Activated CD4-positive, alpha-beta T cell treated with anti-CD3 and anti-CD28 coated beads for 48 hours (primary cell): Measurements from ENCODE around the gene CAMTA1.

Experiments used
- DNase-seq: peaks from one replicate; pipeline ENCODE4 v3.0.0-alpha.2; 2020

The CAMTA1 gene

DNA sequence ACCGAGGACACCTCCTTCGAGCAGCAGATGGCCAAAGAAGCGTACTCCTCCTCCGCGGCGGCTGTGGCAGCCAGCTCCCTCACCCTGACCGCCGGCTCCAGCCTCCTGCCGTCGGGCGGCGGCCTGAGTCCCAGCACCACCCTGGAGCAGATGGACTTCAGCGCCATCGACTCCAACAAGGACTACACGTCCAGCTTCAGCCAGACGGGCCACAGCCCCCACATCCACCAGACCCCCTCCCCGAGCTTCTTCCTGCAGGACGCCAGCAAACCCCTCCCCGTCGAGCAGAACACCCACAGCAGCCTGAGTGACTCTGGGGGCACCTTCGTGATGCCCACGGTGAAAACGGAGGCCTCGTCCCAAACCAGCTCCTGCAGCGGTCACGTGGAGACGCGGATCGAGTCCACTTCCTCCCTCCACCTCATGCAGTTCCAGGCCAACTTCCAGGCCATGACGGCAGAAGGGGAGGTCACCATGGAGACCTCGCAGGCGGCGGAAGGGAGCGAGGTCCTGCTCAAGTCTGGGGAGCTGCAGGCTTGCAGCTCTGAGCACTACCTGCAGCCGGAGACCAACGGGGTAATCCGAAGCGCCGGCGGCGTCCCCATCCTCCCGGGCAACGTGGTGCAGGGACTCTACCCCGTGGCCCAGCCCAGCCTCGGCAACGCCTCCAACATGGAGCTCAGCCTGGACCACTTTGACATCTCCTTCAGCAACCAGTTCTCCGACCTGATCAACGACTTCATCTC lies 879.1 kb downstream of the CAMTA1 start:
- no peak for DNase-seq

DNA sequence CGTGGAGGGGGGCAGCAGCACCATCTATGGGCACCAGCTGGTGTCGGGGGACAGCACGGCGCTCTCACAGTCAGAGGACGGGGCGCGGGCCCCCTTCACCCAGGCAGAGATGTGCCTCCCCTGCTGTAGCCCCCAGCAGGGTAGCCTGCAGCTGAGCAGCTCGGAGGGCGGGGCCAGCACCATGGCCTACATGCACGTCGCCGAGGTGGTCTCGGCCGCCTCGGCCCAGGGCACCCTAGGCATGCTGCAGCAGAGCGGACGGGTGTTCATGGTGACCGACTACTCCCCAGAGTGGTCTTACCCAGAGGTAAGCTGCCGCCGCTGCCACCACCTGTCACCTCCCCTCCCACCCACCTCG lies 879.6 kb downstream of the CAMTA1 start:
- DNase-seq, result no peak

DNA sequence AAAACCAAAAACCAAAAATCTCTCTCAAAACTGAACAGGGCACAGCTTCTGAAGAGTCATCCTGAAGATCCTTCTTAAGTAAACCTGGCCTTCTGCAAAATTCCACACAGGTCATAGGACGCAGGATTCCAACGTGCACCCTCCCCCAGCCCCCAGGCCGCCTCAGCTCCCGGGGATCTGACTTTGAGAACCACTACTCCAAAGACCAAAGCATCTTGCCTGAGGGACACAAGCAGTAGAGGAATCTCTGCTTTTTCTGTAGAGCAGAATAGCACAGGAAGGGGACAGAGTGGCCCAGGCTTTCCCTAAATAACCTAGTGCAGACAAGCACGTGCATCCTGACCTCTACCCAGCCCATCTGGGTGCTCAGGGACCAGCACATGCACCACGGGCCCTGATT lies 881.0 kb downstream of the CAMTA1 start:
- no peak for DNase-seq

DNA sequence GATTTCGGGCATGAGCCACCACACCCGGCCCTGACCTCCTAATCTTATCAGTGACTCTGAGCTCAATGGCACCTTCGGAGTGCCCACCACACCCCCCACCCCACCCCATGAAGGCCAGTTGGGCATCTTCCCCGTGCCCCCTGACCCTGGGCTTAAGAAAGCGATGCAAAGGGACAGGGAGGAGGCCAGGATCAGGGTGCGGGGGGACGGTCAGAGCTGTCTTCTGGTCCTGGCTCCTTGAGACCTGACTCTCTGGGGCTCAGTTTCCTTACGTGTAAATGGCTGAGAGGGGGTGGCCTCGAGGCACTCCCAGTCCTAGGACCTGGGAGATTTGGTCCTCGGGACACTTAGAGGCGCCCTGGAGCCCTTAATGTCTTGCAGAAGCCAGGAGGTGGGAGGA lies 881.9 kb downstream of the CAMTA1 start:
- no peak for DNase-seq

DNA sequence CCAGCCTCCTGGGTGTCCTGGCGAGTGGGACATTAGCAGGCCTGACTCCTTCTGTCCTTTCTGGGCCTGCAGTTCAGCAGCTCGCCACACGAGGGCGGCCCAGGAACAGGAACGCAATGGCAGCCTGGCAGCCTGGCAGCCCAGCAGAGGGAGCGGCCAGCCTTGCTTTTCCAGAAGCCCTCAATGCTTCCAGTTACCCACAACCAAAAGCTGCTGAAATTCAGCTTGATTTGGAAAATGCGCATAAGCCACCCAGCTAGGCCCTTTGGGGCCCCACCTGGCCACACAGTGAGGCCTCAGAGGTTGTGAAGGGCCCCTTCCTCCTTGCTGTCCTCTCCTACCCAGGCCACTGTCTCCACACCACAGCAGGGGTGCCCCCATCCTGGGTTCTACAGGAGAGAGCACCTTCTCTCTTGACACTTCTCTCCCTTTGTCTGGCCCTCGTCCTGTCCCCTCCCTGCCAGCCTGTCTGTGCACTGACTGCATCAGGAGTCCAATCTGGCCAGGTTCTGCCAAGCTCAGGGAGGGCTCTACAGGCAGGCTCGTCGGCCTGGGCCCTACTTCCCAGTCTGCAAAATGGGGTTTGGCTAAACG lies 882.5 kb downstream of the CAMTA1 start:
- DNase-seq, result peak; percentile 90

DNA sequence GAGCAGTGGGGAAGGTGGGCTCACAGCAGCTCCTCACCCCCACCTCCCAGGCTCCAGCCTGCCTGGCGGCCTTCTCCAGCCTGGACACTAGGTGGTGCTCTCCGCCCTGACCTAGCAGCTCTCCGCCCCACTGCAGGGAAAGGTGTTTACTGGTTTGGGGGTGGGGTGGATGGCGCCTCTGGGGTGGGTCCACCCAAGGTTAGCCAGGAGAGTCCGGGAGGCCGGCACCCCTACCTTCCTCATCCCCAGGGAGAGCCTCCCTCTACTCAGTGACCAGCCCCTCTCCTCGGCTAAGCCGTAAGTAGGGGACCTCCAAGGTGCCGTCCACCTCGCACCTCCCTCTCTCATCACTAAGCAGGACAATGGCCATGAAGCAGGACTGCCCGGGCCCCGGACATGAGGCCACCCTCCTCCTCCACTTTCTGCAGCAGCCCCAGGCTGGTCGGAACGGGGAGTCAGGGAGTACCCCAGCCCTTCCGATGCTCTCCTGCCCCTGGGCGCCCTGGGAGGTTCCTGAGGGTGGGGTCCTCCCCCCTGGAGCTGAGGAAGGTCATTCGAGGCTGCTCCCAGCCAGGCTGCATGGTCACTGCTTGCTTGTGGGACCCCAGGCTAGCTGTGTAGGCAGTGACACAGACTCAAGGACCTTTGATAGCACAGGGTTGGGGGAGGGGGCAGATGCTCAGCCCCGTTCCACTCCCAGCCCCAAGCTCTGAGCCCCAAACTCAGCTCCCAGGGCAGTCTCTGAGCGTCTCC lies 884.5 kb downstream of the CAMTA1 start:
- peak; percentile 68 for DNase-seq

DNA sequence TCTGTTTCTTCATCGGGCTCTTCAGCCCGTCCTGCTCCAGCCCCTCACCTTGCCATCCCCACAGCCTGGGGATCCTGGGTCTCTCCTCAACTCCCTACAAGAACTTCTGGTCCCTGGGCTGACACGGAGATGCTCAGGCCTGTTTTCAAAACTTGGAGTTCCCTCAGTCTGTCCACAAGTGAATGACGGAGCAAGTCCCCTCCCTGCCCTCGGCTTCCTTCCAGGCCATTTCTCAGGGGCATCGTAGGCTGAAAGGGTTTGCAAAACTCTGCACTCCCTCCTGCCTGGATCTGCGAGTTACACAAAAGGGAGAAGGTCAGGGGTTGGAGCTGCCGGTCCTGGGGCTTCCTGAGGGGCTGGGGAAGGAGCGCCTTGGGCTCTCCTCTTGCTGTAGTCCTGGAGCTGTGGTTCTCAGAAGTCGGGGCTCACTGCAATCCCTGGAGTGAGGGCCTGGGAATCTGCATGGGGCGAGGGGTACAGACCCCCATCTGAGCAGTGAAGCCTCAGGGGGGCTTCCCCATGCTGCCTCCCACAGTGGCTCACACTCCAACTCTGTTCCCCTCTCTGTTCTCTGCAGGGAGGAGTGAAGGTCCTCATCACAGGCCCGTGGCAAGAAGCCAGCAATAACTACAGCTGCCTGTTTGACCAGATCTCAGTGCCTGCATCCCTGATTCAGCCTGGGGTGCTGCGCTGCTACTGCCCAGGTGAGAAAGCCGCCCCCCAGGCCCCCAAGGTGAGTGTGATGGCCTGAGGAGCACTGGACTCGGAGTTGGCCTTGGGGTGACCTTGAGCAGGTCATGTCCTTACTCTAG lies 885.3 kb downstream of the CAMTA1 start:
- DNase-seq, result no peak

DNA sequence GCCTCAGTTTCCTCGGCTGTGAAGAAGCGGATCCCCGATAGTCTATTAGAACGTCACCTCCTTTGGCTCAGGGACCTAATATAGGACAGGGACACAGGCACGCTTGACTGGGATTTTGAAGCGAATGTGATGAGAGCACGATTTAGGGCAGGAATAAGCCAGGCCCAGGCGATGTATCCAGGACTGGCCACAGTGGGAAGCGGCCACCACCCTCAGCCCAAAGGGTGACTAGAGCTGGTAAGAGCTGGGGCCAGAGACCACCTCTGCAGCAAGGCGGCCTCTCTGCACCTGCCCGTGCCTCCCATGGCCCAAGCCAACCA lies 885.9 kb downstream of the CAMTA1 start:
- DNase-seq, result no peak

DNA sequence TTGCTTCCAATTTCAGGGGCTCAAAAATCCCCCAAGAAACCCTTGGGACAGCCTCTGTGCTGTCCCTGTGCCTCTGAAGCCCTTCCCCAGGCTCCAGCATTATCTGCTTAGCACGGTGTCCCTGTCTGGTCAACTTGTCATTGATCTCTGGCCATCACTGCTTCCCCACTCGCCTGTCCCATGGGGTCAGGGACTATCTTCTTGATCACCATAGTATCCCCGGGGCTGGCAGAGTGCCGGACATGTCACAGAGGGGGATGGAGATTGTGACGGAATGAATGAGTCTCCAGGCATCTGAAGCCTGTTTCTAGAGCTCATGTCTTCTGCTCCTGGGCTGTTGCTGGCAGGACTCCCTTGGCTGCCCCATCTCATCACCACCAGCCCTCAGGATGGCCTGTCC lies 886.4 kb downstream of the CAMTA1 start:
- DNase-seq, result no peak

DNA sequence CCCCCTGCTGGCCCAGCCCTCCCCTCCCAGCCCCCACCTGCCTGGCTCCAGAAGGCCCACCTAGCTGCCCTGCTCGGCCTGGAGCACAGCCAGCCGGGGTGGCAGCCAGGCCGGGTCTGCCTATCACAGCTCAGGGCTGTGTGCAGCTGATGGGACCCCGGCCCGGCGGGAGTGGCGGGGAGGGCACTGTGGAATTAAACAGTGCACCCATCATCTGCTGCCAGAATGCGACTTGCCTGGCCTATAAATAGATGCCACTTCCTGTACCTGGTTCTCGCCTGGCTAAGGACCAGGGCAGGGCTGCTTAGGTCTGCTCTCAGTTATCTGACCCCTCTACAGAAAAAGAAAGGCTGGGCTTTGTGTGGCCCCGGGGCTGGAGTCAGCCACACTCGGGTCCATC lies 887.6 kb downstream of the CAMTA1 start:
- no peak for DNase-seq

DNA sequence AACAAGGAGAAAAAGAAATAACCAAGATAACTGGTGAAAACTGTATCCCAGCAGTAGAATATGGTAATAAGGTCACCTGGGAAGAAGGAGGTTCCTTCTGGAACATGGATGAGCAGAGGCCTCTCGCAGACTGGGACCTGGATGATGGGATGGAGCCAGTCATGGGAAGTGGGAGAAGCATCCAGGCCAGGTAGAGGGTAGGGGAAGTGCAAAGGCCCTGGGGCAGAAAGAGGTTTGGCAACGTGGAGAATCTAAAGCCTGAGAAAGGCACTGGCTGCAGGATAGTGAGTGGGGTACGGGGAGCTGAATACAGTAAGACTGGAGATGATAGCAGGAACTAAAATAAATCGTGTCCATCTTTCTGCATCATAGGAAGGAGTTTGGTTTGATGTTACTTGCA lies 889.7 kb downstream of the CAMTA1 start:
- DNase-seq, result no peak

DNA sequence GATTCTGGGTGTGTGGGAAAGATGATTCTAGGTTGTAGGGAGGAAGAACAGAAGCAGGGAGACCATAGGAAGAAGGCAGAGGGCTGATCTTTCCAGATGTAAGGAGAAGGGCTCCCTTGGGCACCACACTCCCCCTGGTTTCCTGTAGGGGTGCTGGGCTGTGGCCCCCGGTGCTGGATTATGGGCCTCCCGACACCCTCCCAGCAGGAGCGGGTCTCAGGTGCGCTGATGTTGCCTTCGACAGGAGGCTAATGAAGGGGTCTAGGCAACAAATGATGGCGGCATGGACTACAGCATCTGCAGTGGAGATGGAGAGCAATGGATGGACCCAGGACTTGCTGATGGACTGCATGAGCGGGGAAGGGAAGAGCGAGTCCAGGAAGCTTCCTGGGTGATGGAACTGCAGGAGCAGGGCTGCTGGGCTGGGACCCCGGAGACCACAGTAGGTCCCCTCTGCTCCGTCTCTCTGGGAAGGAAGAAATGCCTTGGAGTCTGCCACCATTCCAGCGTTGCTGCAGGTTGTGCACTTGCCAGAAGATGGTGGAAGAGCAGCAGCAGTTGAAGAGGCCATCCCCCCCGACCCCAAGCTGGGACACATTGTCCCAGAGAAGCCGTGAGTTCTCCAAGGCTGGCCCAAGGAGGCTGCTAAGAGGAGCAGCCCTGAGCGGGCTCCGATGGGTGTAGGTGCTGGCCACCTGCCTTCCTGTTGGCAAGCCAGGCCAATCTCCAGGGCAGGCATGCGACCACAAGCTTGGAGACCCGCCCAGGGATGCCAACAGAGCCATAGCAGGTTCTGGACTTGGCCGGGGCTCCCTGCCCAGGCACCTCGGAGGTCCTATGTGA lies 890.4 kb downstream of the CAMTA1 start:
- no peak for DNase-seq

DNA sequence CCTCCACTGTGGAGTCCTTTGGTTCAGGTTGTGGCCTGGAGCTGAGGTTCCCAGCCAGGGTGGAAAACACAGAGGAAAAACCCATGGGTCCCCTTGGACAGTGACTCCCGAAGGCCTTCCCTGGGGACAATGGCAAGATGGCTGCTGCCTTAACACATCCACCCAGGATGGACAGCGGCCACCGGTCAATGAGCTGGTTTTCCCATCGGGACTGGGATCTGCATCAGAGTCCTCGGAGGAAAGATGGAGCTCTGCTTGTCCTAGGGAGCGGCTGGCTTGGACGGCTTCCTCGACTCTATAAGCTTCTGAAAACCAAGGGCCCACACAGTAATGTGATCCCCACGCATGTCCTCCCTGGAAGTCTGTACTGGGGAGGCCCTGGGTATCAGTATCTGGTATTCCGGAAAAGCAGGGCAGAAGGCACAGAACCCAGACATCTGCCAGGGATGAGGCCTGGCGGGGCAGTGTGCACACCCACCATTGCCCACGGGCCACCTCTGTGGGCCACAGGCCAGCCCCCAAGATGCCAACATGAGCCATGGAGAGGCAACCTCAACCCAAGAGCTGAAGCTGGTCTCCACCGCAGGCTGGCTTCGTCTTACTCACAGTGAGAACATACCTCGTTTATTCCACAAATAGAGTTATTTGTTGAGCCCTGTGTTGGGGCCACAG lies 891.2 kb downstream of the CAMTA1 start:
- DNase-seq, result no peak

DNA sequence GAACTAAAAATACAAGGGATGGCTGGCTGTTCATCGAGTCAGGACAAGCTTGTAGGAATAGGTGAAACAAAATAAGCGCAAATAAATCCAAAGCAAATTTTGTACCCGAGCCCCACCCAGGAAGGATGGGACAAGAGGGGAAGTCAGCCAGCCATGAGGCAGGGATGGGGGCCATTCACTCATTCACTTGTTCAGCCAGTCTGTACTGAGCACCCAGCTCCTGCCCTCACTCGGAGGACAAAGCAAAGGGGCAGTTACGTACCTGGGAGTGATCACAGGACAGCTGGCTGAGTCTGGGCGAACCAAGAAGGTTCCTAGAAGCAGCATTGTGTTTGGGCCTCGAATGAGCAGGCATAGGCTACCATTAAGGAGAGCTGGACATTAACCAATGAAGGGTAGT lies 891.9 kb downstream of the CAMTA1 start:
- no peak for DNase-seq

DNA sequence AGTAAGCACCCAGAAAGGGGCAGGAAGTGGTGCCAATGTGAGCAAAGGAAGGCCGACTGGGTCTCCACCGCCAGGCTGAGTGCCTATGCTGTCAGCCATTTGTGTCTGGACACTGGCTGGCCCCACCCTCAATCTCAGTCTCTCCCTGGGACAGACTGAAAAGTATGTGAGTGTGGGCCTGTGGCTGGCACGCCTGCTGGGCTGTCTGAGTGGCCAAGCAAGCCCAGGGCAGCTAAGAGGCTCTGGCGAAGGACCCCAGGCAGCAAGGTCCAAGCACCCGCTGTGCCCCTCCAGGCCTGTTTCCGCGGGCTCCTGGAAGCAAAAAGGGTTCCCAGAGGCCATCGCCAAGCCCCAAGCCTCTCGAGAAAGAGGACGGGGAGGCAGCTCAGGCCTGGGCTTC lies 892.6 kb downstream of the CAMTA1 start:
- DNase-seq, result no peak

DNA sequence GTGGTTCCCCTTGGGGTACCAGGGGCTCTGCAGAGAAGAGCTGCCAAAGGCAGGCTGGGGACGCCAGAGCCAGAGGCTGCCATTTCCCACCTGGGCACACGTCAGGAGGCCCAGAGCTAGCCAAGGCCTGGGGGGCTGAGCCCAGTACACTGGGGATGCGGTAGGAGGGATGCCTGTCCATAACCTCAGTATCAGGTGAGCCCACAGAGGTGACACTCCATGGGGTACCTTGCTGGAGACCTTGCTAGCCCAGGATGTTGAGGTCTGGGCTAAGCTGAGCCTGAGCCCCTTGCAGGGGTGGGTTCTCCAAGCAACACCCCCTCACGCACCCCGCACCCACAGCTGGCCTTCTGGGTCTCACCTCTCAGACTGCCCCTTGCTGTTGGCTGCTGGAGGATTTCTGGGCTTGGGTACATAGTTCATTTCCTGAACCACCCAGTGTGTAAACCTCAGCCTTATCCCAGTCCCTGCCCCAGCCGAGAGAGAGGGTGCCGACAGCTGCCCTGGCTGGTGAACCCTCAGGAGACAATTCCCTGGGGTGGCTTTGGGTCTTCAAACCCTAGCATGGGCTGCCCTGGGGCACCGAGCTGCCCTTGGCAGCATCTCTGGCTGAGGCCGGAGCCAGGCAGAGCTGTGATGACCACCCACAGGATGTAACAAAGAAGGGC lies 893.4 kb downstream of the CAMTA1 start:
- no peak for DNase-seq

DNA sequence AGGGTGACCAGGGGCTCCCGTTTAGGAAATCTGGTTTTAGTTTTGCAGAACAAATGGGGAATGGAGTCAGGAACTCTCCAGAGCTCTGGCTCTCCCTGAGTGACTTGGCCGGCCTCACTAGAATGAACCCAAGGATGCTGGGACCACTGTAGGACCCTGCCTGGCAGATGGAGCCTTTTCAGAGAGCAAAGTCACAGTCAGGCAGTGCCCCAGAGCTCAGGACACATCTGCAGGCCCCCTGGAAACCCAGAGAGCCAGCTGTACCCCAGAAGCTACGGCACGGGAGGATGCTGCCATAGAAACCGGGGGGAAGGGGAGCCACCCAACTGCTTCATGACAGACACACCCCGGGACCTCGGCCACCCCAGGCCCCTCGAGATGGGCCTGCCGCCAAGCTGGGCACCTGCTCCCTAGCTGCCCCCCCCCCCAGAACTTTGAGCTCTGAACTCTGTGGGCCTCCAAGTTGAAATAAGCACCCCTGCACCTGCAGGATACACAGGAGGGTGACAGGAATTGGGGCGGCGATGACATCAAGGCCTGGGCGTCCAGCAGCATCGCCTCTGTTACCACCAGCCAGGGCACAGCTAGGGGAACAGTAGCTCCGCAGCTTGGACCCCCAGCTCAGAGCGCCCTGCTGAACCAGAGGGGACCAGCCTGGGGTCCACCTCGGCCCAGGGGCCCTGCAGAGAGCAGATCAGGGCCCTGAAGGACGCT lies 894.1 kb downstream of the CAMTA1 start:
- no peak for DNase-seq

DNA sequence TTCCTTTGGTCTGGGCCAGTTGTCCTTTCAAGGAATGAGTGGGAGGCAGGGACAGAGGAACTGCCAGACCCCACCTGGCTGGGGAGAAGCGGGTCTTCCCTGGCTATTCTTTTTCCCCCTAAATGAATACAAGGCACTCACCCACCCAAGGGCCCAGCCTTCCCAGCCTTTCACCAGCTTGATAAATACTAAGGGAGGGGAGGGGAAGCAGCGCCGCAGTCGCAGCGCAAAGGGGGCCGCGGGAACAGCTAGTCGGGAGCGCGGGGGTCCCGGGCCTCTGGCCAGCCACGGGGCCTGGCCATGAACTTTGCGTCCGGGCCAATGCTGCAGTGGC lies 894.6 kb downstream of the CAMTA1 start:
- no peak for DNase-seq

DNA sequence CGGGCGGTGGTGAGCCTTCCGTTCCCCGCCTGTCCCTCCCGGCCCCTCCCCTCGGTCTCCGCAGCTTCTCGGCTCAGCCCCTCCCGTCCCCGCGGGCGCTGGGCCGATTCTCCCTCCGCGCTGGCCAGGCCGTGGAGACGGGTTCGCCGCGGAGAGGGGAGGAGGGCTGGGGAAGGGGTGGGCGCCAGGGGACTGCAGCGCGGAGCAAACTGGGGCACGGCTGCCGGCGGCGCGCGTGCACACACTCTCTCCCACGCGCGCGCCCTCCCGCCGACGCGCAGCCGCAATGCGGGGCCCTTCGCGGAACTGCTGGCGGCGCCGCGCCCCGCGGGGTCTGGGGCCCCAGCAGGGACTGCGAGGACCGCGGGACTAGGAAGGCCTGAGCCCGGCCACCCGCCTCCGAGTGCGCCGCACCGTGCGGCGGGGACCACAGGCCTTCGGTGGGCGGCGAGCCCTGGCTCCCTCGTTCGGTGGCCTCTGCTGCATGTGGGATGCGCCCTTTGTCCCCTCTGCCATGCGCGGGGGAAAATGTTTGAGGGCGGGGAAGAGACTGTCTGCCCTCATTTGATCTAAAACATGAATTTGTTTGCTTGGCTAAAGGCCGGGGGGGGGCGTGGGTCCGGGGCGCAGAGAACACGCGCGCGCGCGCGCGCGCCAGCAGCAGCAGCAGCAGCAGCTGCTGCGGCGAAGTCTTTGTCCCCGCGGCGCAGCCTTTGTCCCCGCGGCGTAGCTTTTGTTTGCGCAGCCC lies 895.1 kb downstream of the CAMTA1 start:
- DNase-seq, result peak; percentile 53

DNA sequence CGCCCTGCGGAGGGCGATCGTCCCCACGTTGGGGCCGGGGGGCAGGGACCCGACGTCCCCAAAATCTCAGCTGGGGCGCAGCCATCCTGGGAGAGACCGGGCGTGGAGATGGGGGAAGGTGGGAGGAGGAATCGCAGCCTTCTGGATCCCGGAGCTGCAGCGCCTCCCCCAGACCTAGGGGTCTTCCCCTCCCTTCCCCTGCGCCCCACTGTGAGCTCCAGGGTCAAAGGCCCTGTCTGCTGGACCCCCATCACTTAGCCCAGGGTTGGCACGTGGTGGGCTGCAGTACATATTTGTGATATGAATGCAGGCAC lies 895.7 kb downstream of the CAMTA1 start:
- DNase-seq, result no peak
